NCI-H2196 (cell line): Measurements from ENCODE around the gene UNC45B.
"Not testable (repeated sequence)": the region's sequence is repeated elsewhere in the genome, so short reads cannot be mapped to it uniquely, and the experiment has no call there.

Experiments used
- DNase-seq: peaks from one replicate; lab custom pipeline; 2025; ENCODE audit not compliant: unreplicated experiment; lab: John Stamatoyannopoulos, UW

The UNC45B gene

GRCh38 chr17:35147375-35147905 lies at the start of gene UNC45B:
UNC45B (plus strand) TSS chr17:35147817; CDS start chr17:35148264, 447 bp downstream.
- no peak for DNase-seq

- no peak for DNase-seq
Measured at GRCh38 chr17:35099908-35100307, 47.7 kb upstream of the UNC45B start.

- no peak for DNase-seq
Measured at GRCh38 chr17:35101036-35101435, 46.6 kb upstream of the UNC45B start.

GRCh38 chr17:35101725-35102124 lies 45.9 kb upstream of the UNC45B start:
- DNase-seq = no peak

GRCh38 chr17:35103271-35103670 lies 44.3 kb upstream of the UNC45B start:
- DNase-seq = no peak

- no peak for DNase-seq
Measured at GRCh38 chr17:35104844-35105450, 42.7 kb upstream of the UNC45B start.

- not testable (repeated sequence) for DNase-seq
Measured at GRCh38 chr17:35110791-35111190, 36.8 kb upstream of the UNC45B start.

- DNase-seq = no peak
Measured at GRCh38 chr17:35116845-35117244, 30.8 kb upstream of the UNC45B start.

- no peak for DNase-seq
Measured at GRCh38 chr17:35117984-35118383, 29.6 kb upstream of the UNC45B start.

- peak; percentile 62 for DNase-seq
Measured at GRCh38 chr17:35119370-35120165, 28.0 kb upstream of the UNC45B start, which contains the start of gene RAD51D. RAD51D (minus strand) TSS chr17:35119860; CDS start chr17:35119613, 247 bp downstream.

GRCh38 chr17:35121315-35121714 lies 26.3 kb upstream of the UNC45B start, which contains the start of gene FNDC8:
FNDC8 (plus strand) TSS chr17:35121615; CDS start chr17:35121694, 79 bp downstream.
- DNase-seq = no peak

- no peak for DNase-seq
Measured at GRCh38 chr17:35127751-35128514, 19.7 kb upstream of the UNC45B start.

- no peak for DNase-seq
Measured at GRCh38 chr17:35129154-35129972, 18.3 kb upstream of the UNC45B start.

GRCh38 chr17:35129973-35130351 lies 17.7 kb upstream of the UNC45B start:
- DNase-seq = no peak

- no peak for DNase-seq
Measured at GRCh38 chr17:35130392-35130791, 17.2 kb upstream of the UNC45B start.

- no peak for DNase-seq
Measured at GRCh38 chr17:35132099-35132498, 15.5 kb upstream of the UNC45B start.

GRCh38 chr17:35132816-35133550 lies 14.6 kb upstream of the UNC45B start:
- no peak for DNase-seq

GRCh38 chr17:35135322-35135721 lies 12.3 kb upstream of the UNC45B start:
- no peak for DNase-seq

- no peak for DNase-seq
Measured at GRCh38 chr17:35138218-35138617, 9.4 kb upstream of the UNC45B start.
